HG02870 (cell line): Measurements from ENCODE around the gene DAP3.
"Not testable (repeated sequence)": the region's sequence is repeated elsewhere in the genome, so short reads cannot be mapped to it uniquely, and the experiment has no call there.

ENCODE experiments used
- ATAC-seq: cut with Tn5 transposase; IDR thresholded peaks from one replicate; pipeline ENCODE4 v1.9.1; 2021; ENCODE audit warnings: mild to moderate bottlenecking, moderate library complexity; ENCODE audit not compliant: unreplicated experiment

Gene DAP3

GRCh38 chr1:155715777-155716176 lies 26.9 kb downstream of the DAP3 start:
- ATAC-seq, result no peak

GRCh38 chr1:155717041-155717440 lies 28.1 kb downstream of the DAP3 start:
- peak; percentile 76 for ATAC-seq

DNA sequence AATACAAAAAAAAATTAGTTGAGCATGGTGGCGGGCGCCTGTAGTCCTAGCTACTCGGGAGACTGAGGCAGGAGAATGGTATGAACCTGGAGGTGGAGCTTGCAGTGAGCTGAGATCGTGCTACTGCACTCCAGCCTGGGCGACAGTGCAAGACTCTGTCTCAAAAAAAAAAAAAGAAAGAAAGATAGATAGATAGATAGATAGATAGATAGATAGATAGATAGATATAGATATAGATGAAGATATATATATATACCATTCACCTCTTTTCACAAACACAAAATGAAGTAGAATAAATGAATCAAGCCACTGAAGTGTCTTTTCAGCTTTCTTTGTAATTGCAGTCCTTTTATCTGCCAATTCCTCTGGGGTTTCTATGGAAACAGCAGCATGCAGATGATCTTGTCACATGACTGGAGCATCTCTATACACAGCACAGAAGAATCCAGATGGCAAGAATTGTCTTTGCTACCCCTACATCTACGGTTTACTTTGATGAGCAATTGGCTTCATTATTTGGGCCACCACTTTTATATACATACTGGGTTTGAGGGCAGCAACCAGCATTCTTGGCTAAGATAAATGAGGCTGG lies 29.7 kb downstream of the DAP3 start:
- ATAC-seq, result not testable (repeated sequence)

- no peak for ATAC-seq
These were observed 30.8 kb downstream of the DAP3 start for GRCh38 chr1:155719703-155720102.

GRCh38 chr1:155725142-155725541 lies 36.3 kb downstream of the DAP3 start:
- ATAC-seq, result no peak

GRCh38 chr1:155729031-155729898 lies 40.4 kb downstream of the DAP3 start:
- ATAC-seq, result no peak

GRCh38 chr1:155740995-155741394 lies 52.1 kb downstream of the DAP3 start:
- no peak for ATAC-seq

- ATAC-seq, result no peak
These were observed 53.0 kb downstream of the DAP3 start for GRCh38 chr1:155741908-155742307.

GRCh38 chr1:155744711-155745283 lies 55.9 kb downstream of the DAP3 start:
- ATAC-seq, result no peak

DNA sequence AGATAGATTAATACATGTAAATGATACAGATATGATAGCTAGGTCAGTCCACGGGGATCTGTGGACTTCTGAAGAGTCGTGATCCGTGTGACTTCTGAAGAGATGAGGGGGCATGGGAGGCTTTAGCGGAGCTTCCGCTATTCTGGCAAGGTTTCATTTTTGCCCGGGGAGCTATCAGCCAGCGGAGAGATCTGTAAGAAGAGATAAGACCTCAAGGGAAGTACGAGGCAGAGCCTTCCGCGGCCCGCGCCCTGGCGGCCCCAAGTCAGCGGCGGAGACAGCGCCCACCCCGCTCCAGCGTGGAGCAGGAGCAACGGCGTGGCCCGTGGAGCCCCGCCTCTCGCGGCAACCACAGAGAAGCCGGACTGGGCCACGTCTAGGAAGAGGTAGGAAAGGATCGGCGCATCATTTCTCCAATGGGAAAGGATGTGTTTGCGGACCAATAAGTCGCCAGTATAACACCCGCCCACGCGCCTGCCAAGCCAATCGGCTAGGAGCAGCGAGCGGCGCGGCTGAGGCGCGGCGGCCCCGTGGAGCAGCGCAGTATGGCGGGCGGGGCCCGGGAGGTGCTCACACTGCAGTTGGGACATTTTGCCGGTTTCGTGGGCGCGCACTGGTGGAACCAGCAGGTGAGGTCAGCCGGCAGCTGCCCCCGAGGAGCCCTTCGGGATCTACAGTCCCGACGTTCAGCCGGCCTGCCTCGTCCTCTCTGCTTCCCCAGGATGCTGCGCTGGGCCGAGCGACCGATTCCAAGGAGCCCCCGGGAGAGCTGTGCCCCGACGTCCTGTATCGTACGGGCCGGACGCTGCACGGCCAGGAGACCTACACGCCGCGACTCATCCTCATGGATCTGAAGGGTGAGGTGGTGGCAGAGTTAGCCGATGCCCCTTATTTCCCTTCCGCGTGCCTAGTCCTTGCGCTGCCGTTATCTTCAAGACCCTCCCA lies 56.7 kb downstream of the DAP3 start:
- ATAC-seq, result peak; percentile 92

GRCh38 chr1:155747586-155747985 lies 58.7 kb downstream of the DAP3 start:
- not testable (repeated sequence) for ATAC-seq

GRCh38 chr1:155748141-155748540 lies 59.2 kb downstream of the DAP3 start:
- ATAC-seq, result not testable (repeated sequence)

DNA sequence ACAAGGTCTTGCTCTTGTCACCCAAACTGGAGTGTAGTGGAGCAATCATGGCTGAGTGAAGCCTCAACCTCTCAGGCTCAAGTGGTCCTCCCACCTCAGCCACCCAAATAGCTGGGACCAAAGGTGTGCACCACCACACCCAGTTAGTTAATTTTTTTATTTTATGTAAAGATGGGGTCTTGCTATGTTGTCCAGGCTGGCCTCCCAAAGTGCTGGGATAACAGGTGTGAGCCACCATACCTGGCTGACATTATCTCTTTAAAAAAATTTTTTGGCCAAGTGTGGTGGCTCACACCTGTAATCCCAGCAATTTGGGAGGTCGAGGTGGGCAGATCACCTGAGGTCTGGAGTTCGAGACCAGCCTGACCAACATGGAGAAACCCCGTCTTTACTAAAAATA lies 70.1 kb downstream of the DAP3 start:
- not testable (repeated sequence) for ATAC-seq

DNA sequence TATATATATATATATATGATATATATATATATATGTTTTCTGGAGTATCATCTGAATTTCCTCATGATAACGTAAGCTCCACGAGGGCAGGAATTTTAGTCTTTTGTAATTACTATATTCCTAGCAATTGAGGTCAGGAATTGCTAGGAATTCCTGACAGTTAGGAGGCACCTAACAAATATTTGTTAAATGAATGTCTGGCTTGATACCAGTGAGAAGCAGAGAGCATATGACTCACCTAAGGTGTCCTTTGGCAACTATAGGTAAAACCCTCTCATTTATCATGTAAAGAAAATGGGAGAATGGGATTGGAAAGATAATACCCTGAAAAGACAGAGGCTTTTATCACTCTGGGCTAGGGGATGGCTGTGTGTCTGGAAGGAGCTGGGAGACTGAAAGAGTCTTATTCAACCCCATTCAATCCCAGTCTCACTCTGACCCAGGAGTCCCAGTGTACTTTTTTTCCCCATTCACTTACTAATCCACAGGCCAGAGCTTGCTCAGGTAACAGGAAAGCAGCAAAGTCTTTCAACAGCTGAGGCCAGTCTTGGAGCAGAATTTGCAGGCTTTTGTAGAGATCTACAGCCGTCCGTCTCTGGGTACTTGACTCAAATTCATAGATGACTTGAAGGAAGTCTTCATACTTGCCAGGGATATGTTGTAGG lies 71.2 kb downstream of the DAP3 start:
- ATAC-seq, result no peak

- no peak for ATAC-seq
These were observed 72.0 kb downstream of the DAP3 start for GRCh38 chr1:155760751-155761475.

DNA sequence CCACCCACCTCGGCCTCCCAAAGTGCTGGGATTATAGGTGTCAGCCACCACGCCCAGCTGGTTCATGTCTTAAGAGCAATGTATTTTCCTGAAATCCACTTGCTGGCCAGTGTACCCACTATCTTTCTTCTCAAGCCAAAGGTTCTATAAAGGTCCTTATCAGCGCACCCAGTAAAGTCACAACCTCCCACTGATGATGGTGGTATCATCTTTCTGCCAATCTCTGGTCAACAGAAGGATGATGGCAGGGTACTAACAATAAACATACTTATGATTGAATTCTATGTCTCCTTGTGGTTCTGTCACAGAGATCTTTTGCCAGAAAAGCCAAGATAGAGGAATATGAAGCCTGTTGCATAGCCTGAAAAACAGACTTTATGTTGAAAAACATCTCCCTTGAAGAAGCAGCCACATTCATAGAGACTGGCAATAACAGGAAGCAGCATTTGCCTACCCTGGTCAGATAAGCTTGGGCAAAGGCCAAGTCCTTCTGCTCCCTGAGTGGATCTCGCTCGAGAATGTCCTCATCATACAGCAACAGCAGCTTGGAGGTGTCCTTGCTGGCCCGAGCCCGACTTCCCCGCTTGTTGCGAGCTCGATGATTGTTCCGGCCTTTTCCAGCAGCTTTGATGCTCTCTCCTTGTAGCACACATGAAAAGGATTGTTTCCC lies 73.0 kb downstream of the DAP3 start:
- ATAC-seq, result no peak

DNA sequence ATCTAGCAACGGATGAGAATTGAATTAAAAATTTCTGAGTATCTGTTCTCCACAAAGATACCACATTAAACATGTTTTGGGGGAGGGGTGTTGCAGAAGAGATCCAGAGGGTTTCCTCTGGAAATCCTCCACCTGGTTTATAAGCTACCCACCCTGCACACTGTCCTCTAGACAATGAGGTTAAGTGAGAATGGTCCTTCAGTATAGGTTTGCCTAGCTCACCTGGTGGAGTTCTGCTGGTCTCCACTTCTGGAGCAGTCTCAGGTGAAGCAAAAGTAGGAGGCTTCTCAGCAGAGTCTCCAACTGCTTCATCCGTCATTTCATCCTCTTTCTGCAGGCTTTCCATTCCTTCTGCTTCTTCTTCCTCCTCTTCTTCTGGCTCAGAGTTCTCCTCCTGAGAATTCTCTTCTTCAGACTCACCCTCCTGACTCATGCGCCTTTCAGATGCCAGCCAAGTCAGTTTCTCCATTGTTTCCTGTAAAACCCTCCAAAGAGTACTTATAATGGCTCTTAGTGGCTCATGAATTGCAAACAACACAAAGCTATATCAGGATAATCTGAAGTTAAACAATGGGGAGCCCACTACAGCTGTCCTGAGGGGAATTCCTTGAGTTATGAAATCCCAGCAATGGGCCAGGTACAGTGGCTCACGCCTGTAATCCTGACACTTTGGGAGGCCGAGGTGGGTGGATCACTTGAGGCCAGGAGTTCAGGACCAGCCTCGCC lies 74.4 kb downstream of the DAP3 start:
- not testable (repeated sequence) for ATAC-seq

DNA sequence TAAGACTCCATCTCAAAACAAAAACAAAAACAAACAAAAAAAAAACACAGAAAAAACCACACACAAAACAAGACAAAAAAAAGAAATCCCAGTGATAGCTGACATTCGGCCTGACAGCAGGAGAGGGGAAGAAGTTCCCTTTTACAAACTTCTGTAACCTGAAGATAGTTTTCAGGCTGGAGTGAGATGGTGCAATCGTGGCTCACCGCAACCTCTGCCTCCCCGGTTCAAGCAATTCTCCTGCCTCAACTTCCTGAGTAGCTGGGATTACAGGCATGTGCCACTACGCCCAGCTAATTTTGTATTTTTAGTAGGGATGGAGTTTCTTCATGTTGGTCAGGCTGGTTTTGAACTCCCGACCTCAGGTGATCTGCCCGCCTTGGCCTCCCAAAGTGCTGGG lies 75.1 kb downstream of the DAP3 start:
- not testable (repeated sequence) for ATAC-seq
